WI38 (cell line): ENCODE results near the gene CHP2.

Source experiments
- H3K4me3 ChIP-seq: 2 replicates; pipeline ENCODE4 v1.5.1; 2011; ENCODE audit warnings: low read depth, mild to moderate bottlenecking, control low read depth, low read length
- CTCF ChIP-seq: IDR thresholded peaks from 2 replicates; pipeline ENCODE4 v1.5.1; 2012; ENCODE audit warnings: low read depth, mild to moderate bottlenecking, control low read depth, low read length

The CHP2 gene

DNA sequence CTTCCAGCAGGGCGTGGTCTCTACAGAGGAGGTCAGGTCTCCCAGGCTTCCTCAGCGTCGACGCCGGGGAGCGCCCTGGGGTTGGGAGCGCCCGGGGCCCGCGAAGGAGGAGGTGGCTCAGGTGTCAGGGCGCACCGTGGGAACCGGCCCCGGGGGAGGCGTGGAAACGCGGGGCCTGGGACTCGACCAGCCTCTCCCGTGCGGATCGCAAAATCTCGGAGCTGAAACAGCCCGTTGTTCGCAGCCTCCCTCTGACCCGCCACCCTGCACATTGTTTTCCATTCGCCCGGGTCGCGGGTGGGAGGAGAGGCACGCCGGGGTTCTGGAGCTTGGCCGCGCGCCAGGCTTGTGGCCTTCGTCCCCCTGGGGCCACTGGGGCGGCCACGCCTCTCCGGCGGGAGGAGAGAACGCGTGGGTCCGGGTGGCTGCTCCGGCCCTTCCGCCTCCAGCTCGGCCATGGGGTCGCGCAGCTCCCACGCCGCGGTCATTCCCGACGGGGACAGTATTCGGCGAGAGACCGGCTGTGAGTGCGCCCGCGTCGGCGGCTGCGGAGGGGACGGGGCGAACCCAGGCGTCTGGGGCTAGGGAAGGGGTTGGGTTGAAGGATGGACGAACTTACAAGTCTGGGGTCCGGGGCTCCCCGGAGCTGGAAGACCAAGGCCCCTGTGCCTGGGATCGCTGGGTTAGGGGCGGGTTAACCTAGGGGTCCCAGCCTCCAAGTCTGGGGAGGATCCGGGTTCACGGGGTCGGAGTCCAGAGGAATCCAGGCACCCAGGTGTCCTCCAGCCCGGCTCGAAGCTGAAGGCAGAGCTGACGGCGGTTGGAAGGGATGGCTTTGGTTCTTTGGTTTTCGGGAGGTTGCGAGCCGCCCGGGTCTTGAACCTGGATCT lies at the start of gene CHP2:
CHP2 (plus strand) TSS at position 433 of the 890 bp plus-strand sequence; CDS start at position 457, 24 bp downstream.
- no peak for TF ChIP-seq CTCF
- no peak within 1 kb of the TSS for H3K4me3 ChIP-seq

DNA sequence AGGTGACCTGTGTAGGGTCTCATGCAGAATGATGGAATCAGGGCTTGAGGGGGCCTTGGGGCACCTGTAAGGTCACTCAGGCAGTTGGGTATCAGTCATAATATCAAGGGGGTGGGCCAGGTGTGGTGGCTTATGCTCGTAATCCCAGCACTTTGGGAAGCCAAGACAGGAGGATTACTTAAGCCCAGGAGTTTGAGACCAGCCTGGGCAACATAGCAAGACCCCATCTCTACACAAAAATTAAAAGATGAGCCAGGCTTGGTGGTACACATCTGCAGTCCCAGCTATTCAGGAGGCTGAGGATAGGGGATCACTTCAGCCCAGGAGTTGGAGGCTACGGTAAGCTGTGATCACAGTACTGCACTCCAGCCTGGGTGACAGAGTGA lies 49.3 kb upstream of the CHP2 start:
- TF ChIP-seq CTCF = no peak
- H3K4me3 ChIP-seq = no peak overlapping the region

DNA sequence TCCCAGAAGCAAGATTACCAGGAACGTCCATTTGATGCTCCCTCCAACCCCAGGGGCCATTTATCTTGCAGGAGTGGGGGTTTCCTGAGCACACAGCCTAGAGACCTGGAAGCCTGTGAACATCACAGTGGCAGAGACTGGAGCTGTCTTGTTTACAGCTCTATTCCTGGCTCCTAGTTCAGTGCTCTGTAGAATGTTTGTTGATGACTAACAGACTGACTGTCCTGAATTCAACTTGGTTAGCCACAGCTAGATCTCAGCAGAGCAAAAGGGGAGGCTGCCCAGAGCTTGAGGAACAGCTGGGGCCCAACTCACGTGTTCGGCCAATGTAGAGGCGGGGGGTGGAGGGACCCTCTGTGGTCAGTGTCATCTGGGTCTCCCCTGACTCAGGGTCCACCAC lies 48.4 kb upstream of the CHP2 start:
- no peak overlapping the region for H3K4me3 ChIP-seq
- TF ChIP-seq CTCF = no peak

DNA sequence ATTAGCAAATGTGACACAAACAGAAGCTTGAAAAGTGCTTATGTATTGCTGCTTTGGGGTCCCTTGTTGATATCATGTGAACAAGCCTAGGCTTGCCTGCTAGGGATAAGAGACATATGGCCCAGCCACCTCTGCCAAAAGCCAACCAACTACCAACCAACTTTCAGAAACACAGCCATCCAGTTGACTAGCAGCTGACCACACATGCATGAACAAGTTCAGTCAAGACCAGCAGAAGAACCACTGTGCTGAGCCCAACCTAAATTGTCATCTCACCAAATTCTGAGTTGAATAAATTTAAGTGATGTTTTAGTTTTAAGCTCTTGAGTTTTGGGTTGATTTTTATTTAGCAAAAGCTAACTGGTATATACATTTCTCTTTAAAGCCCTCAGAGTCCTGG lies 45.3 kb upstream of the CHP2 start:
- no peak overlapping the region for H3K4me3 ChIP-seq
- TF ChIP-seq CTCF = no peak

DNA sequence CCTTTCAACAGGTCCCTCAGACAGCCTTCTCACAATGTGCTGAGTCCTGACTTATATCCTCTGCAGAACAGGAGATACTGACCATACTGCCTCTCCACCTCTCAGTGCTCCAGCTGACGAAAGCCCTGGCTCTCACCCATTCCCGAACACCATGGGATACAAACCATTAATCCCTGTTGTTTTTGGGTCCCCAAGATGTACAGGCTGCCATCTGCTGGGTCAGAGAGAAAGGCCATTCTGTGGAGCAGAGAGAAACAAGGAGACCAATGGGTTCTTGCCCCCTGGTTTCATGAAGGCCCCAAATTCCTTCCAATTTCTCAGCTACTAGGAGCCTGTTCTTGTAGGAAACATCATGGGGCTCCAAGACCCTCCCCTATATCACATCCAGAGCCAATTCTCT lies 44.8 kb upstream of the CHP2 start:
- no peak for TF ChIP-seq CTCF
- no peak overlapping the region for H3K4me3 ChIP-seq

GRCh38 chr16:23710504-23710903 lies 44.3 kb upstream of the CHP2 start:
- TF ChIP-seq CTCF = no peak
- no peak overlapping the region for H3K4me3 ChIP-seq

- TF ChIP-seq CTCF = no peak
- H3K4me3 ChIP-seq = no peak overlapping the region
These were observed 43.0 kb upstream of the CHP2 start for GRCh38 chr16:23711785-23712184.
